HUES48 (cell line): ENCODE results near the gene MPST.

Source experiments
- H3K27ac ChIP-seq: one replicate; pipeline ENCODE4 v1.7.0; 2013; ENCODE audit warnings: low read depth, low read length, inconsistent platforms
- H3K27me3 ChIP-seq: 2 replicates; pipeline ENCODE4 v1.6.1; 2013; ENCODE audit warnings: mild to moderate bottlenecking, low read length; ENCODE audit not compliant: control insufficient read depth, insufficient read depth
- H3K36me3 ChIP-seq: 2 replicates; pipeline ENCODE4 v1.6.1; 2013; ENCODE audit warnings: low read length; ENCODE audit not compliant: control insufficient read depth, insufficient read depth
- H3K4me1 ChIP-seq: 2 replicates; pipeline ENCODE4 v1.6.1; 2013; ENCODE audit warnings: mild to moderate bottlenecking, low read length; ENCODE audit not compliant: control insufficient read depth, insufficient read depth
- H3K4me3 ChIP-seq: 2 replicates; pipeline ENCODE4 v1.5.1; 2013; ENCODE audit warnings: mild to moderate bottlenecking, low read depth, low read length
- H3K9ac ChIP-seq: 2 replicates; pipeline ENCODE4 v1.6.1; 2013; ENCODE audit warnings: mild to moderate bottlenecking, low read depth, low read length, moderate library complexity
- H3K9me3 ChIP-seq: 2 replicates; pipeline ENCODE4 v1.6.1; 2013; ENCODE audit warnings: low read length; ENCODE audit not compliant: control insufficient read depth, insufficient read depth

Gene MPST

DNA sequence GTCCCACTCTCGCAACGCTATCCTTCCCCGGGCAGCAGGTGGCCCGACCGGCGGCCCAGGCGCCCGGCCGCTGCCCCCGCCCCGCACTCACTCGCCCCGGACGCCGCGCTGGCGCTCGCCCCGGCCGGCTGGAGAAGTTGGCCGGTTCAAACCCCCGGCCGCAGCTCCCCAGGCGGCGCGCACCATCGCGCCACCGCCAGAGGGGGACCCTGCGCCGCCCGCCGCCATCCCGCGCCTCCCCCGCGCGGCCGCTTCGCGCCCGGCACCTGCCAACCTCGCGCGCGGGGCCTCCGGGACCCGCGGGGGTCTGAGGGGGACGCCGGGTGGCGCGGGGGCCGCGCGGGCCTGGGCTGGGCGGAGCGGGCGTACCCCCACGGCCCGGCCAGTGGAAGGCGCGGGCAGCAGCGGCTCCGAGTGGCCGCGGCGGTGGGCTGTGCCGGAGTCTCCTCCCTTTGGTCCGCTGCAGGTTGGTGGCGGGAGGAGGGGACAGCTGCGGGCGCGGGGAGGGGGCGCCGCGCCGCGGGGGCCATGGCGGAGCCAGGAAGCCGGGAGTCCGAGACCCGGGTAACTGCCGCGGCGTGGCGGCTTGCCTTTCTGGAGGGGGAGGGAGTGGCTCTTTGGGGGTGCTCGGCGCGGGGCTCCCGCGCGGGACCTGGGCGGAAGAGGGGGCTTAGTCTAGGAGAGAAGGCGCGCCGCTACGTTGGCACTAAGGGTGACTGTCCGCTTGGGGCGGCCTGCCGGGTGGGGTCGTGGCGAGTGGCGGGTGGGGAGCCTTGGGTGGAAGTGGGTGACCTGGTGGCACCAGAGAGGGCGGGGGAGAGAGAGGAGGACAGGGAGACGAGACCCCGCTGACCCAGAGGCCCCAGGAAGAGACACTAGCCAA, at the start of gene MPST, which contains the start of gene TST:
Gene MPST (plus strand): TSS at position 434 of the 883 bp plus-strand sequence. CDS start 95 bp downstream, at position 529.
Gene TST (minus strand): TSS at position 139 of the 883 bp plus-strand sequence. CDS start 715 bp downstream, outside the sequence.
- Histone ChIP-seq H3K4me1 (peaks cover 10% of the 10 kb centered on the region; the same call in 1 of the 2 replicates), H3K27ac (peak within 1 kb of the TSS; percentile 73), H3K36me3 (peaks cover 23% of the 10 kb centered on the region), H3K27me3 (no peaks in the 10 kb centered on the region), H3K9me3 (no peaks in the 10 kb centered on the region), H3K9ac (peak within 1 kb of the TSS; percentile 81), H3K4me3 (peak within 1 kb of the TSS; percentile 95)

DNA sequence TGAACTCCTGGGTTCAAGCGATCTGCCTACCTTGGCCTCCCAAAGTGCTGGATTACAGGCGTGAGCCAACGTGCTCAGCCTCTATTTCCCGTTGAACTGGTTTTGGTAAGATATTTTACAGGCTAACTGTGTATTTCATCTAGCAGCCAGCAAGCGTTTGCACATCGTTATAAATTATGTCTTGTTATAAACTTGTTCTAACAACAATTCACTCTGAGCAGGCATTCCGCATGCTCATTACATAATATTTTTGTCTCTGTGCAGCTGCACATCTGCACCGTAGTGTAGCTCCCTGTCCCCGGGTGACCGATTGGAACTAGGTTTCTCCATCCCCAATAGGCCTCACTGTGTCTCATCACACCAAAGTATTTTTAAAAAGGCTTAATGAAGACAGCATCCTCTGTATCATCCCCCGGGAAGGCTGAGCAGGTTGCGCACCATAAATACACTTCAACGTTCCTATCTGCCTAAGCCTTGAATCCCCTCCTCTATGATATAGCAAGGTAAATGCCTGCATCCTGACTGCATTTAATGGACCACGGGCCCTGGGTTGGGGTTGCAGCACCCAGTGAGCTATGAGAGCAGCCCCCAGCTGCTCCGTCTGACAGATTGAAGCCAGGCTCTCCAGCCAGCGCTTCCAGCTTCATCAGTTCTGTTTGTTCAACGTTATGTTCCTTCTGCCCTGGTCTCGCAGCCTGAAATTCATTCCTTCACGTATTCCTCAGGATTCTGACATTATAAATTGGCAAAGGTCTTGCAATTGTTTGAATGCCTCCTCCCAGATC, 48.0 kb upstream of the MPST start:
- Histone ChIP-seq H3K27me3 (no peaks in the 10 kb centered on the region), H3K27ac (no peak overlapping the region), H3K4me1 (no peaks in the 10 kb centered on the region)

GRCh38 chr22:36976606-36977005, 42.9 kb upstream of the MPST start:
- Histone ChIP-seq H3K27ac (no peak overlapping the region), H3K4me1 (no peaks in the 10 kb centered on the region), H3K36me3 (no peaks in the 10 kb centered on the region), H3K4me3 (no peak overlapping the region), H3K9me3 (no peaks in the 10 kb centered on the region), H3K9ac (no peak overlapping the region), H3K27me3 (no peaks in the 10 kb centered on the region)

More for the DNA sequence above, 48.0 kb upstream of the MPST start:
- Histone ChIP-seq H3K36me3 (no peaks in the 10 kb centered on the region), H3K9ac (no peak overlapping the region), H3K4me3 (no peak overlapping the region), H3K9me3 (no peaks in the 10 kb centered on the region)

- Histone ChIP-seq H3K36me3 (no peaks in the 10 kb centered on the region), H3K4me3 (peak overlapping the region; percentile 55), H3K4me1 (no peaks in the 10 kb centered on the region), H3K27me3 (no peaks in the 10 kb centered on the region), H3K27ac (no peak overlapping the region), H3K9me3 (no peaks in the 10 kb centered on the region), H3K9ac (no peak overlapping the region)
Observed at GRCh38 chr22:36977401-36977861, 42.1 kb upstream of the MPST start.

- Histone ChIP-seq H3K9me3 (no peaks in the 10 kb centered on the region), H3K27ac (no peak overlapping the region), H3K27me3 (no peaks in the 10 kb centered on the region), H3K9ac (no peak overlapping the region), H3K36me3 (no peaks in the 10 kb centered on the region), H3K4me1 (no peaks in the 10 kb centered on the region), H3K4me3 (peak overlapping the region; percentile 55)
Observed at GRCh38 chr22:36977947-36978660, 41.4 kb upstream of the MPST start.

- Histone ChIP-seq H3K27ac (no peak overlapping the region), H3K4me3 (no peak overlapping the region), H3K36me3 (no peaks in the 10 kb centered on the region), H3K4me1 (no peaks in the 10 kb centered on the region), H3K9ac (no peak overlapping the region), H3K27me3 (no peaks in the 10 kb centered on the region), H3K9me3 (no peaks in the 10 kb centered on the region)
Observed at GRCh38 chr22:36979016-36979910, 40.3 kb upstream of the MPST start.

DNA sequence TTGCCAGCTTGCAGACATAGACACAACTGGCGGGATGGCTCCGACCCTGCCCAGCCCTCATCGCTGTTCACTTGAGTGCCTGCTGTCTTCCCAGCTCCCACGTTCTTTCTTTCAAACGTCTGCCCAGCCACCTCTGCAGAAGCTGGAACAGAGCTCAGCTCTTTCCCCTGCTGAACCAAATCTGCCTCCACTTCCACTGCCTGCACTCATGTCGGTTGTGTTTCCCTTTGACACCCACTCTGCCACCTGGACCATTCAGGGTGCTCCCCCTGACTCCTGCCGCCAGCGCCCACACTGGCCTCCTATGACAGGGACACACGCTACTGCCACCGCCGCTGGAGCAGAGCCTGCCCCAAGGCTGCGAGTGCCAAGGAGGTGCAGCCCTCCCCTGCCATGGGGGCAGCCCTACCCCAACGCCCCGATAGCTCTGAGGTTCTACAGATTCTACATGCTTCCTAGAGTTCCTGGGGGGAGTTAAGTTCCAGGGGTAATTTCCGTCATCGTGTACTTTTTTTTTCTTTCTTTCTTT, 38.2 kb upstream of the MPST start:
- Histone ChIP-seq H3K36me3 (no peaks in the 10 kb centered on the region), H3K4me1 (no peaks in the 10 kb centered on the region), H3K4me3 (no peak overlapping the region), H3K9ac (no peak overlapping the region), H3K27me3 (no peaks in the 10 kb centered on the region), H3K27ac (no peak overlapping the region), H3K9me3 (peaks cover 4% of the 10 kb centered on the region)

DNA sequence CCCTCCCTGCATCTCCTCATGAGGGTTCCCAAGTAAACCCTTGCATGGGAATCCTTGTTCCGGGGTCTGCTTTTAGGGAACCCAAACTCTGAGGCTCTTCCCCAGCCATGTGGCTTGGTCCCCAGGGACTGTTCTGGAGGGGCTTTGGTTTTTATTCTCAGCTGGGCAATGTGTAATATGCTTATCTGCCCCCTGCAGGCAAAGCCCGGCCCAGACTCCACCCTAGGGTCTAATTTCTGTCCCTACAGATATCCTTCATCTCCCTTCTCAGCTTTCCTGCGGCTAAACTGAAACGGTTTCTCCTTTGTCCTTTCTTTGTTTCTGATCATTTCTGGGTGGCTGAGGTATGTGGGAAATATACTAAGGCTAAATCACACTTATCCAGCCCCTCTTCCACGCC, 37.4 kb upstream of the MPST start:
- H3K4me3 ChIP-seq = no peak overlapping the region
- H3K36me3 ChIP-seq = no peaks in the 10 kb centered on the region
- H3K4me1 ChIP-seq = no peaks in the 10 kb centered on the region
- peaks cover 4% of the 10 kb centered on the region for H3K9me3 ChIP-seq
- H3K27ac ChIP-seq = no peak overlapping the region
- H3K9ac ChIP-seq = no peak overlapping the region
- H3K27me3 ChIP-seq = no peaks in the 10 kb centered on the region

GRCh38 chr22:36985211-36985889, 34.2 kb upstream of the MPST start:
- Histone ChIP-seq H3K36me3 (no peaks in the 10 kb centered on the region), H3K4me1 (no peaks in the 10 kb centered on the region), H3K9ac (no peak overlapping the region), H3K9me3 (peaks cover 4% of the 10 kb centered on the region), H3K27me3 (no peaks in the 10 kb centered on the region; the same call in 1 of the 2 replicates), H3K4me3 (no peak overlapping the region), H3K27ac (no peak overlapping the region)
